H9 (cell line): ENCODE results near the gene BPIFA1. TPM values are rescaled to one million over a fixed set of nuclear protein-coding genes. Genes with fewer than 3 reads are reported as not detected.

Experiments
- DNase-seq: peaks from one replicate; pipeline ENCODE4 v3.0.0-alpha.2; 2017
- H2AFZ ChIP-seq: one replicate; pipeline ENCODE4 v1.6.1; 2013; ENCODE audit warnings: mild to moderate bottlenecking, low read length, control low read depth, moderate library complexity
- H2AK5ac ChIP-seq: 2 replicates; pipeline ENCODE4 v1.6.1; 2013; ENCODE audit warnings: low read length, control low read depth, mixed read lengths; ENCODE audit not compliant: insufficient read length
- H2BK120ac ChIP-seq: one replicate; pipeline ENCODE4 v1.6.1; 2013; ENCODE audit warnings: low read depth, mild to moderate bottlenecking, low read length, control low read depth, inconsistent platforms; ENCODE audit not compliant: poor library complexity, severe bottlenecking
- H2BK12ac ChIP-seq: 2 replicates; pipeline ENCODE4 v1.6.1; 2013; ENCODE audit warnings: low read length, control low read depth, mixed read lengths, low read depth; ENCODE audit not compliant: insufficient read length
- H2BK15ac ChIP-seq: 2 replicates; pipeline ENCODE4 v1.6.1; 2013; ENCODE audit warnings: low read depth, low read length, control low read depth
- H2BK20ac ChIP-seq: one replicate; pipeline ENCODE4 v1.6.1; 2013; ENCODE audit warnings: low read depth, mild to moderate bottlenecking, low read length, control low read depth, inconsistent platforms; ENCODE audit not compliant: poor library complexity, severe bottlenecking
- H2BK5ac ChIP-seq: 2 replicates; pipeline ENCODE4 v1.6.1; 2013; ENCODE audit warnings: low read length, control low read depth, mixed read lengths; ENCODE audit not compliant: insufficient read length
- H3K14ac ChIP-seq: 2 replicates; pipeline ENCODE4 v1.6.1; 2013; ENCODE audit warnings: low read length, control low read depth; ENCODE audit not compliant: insufficient read depth
- H3K18ac ChIP-seq: 2 replicates; pipeline ENCODE4 v1.6.1; 2013; ENCODE audit warnings: low read depth, mild to moderate bottlenecking, mixed read lengths, low read length, control low read depth; ENCODE audit not compliant: insufficient read length
- H3K23ac ChIP-seq: 2 replicates; pipeline ENCODE4 v1.6.1; 2013; ENCODE audit warnings: low read length, control low read depth, mixed read lengths, low read depth; ENCODE audit not compliant: insufficient read length
- H3K23me2 ChIP-seq: 2 replicates; pipeline ENCODE4 v1.6.1; 2013; ENCODE audit warnings: low read depth, mild to moderate bottlenecking, mixed read lengths, low read length, control low read depth; ENCODE audit not compliant: insufficient read length, poor library complexity, severe bottlenecking
- H3K27ac ChIP-seq: 2 replicates; pipeline ENCODE4 v1.5.1; 2013; ENCODE audit warnings: low read length, control low read depth, mixed read lengths, low read depth; ENCODE audit not compliant: insufficient read length
- H3K27me3 ChIP-seq: 2 replicates; pipeline ENCODE4 v1.6.1; 2013; ENCODE audit warnings: low read length, control low read depth, inconsistent platforms; ENCODE audit not compliant: insufficient read depth
- H3K4ac ChIP-seq: 2 replicates; pipeline ENCODE4 v1.6.1; 2013; ENCODE audit warnings: low read depth, mild to moderate bottlenecking, control low read depth, inconsistent platforms, low read length, moderate library complexity
- H3K4me1 ChIP-seq: 2 replicates; pipeline ENCODE4 v1.6.1; 2013; ENCODE audit warnings: low read length, control low read depth, inconsistent platforms; ENCODE audit not compliant: insufficient read depth
- H3K4me2 ChIP-seq: 2 replicates; pipeline ENCODE4 v1.6.1; 2013; ENCODE audit warnings: low read length, control low read depth, mixed read lengths; ENCODE audit not compliant: insufficient read length, insufficient read depth
- H3K56ac ChIP-seq: 2 replicates; pipeline ENCODE4 v1.6.1; 2013; ENCODE audit warnings: low read depth, mild to moderate bottlenecking, mixed read lengths, low read length, control low read depth; ENCODE audit not compliant: insufficient read length
- H3K79me1 ChIP-seq: 2 replicates; pipeline ENCODE4 v1.6.1; 2013; ENCODE audit warnings: low read depth, mild to moderate bottlenecking, moderate library complexity, low read length, control low read depth, inconsistent platforms; ENCODE audit not compliant: insufficient read depth, poor library complexity, severe bottlenecking
- H3K79me2 ChIP-seq: 2 replicates; pipeline ENCODE4 v1.6.1; 2013; ENCODE audit warnings: low read length, control low read depth, inconsistent platforms; ENCODE audit not compliant: insufficient read depth
- H3K9ac ChIP-seq: 2 replicates; pipeline ENCODE4 v1.6.1; 2013; ENCODE audit warnings: low read length, control low read depth, mixed read lengths; ENCODE audit not compliant: insufficient read length; ENCODE audit errors: extremely low read depth
- H3K9me3 ChIP-seq: one replicate; pipeline ENCODE4 v1.6.1; 2013; ENCODE audit warnings: low read depth, low read length, inconsistent platforms; ENCODE audit not compliant: control insufficient read depth
- H3T11ph ChIP-seq: one replicate; pipeline ENCODE4 v1.6.1; 2013; ENCODE audit warnings: mild to moderate bottlenecking, low read length, control low read depth, inconsistent platforms
- H4K20me1 ChIP-seq: one replicate; pipeline ENCODE4 v1.6.1; 2013; ENCODE audit not compliant: control insufficient read depth, insufficient read length, insufficient read depth
- H4K5ac ChIP-seq: 2 replicates; pipeline ENCODE4 v1.6.1; 2013; ENCODE audit warnings: low read depth, mild to moderate bottlenecking, mixed read lengths, low read length, control low read depth; ENCODE audit not compliant: insufficient read length
- H4K8ac ChIP-seq: replicated peaks from 2 replicates; pipeline ENCODE4 v1.6.1; 2013; ENCODE audit warnings: low read length, control low read depth, mixed read lengths, low read depth; ENCODE audit not compliant: insufficient read length
- H4K91ac ChIP-seq: 2 replicates; pipeline ENCODE4 v1.6.1; 2013; ENCODE audit warnings: low read depth, mild to moderate bottlenecking, moderate library complexity, mixed read lengths, low read length, control low read depth; ENCODE audit not compliant: insufficient read length
- H3K27ac Mint-ChIP-seq, 3 experiments: 2 replicates in 2 of 3; 3 replicates in 1 of 3; pipeline ENCODE4 v1.8.0; 2020 to 2021; ENCODE audit warnings: mixed read lengths in 3 of 3, mild to moderate bottlenecking in 1 of 3, moderate library complexity in 1 of 3
- H3K27me3 Mint-ChIP-seq: 2 replicates; pipeline ENCODE4 v1.8.0; 2021; ENCODE audit warnings: low read depth, mild to moderate bottlenecking, moderate library complexity, mixed read lengths
- H3K36me3 Mint-ChIP-seq, 3 experiments: 2 replicates in 2 of 3; 3 replicates in 1 of 3; pipeline ENCODE4 v1.8.0; 2020 to 2021; ENCODE audit warnings: low read depth in 3 of 3, mixed read lengths in 3 of 3; ENCODE audit not compliant: insufficient read depth in 1 of 3
- H3K4me1 Mint-ChIP-seq, 2 experiments: 2 replicates each; pipeline ENCODE4 v1.8.0; 2020; ENCODE audit warnings: mixed read lengths in 2 of 2
- H3K4me3 Mint-ChIP-seq, 2 experiments: 2 replicates in 1 of 2; 3 replicates in 1 of 2; pipeline ENCODE4 v1.8.0; 2020 to 2021; ENCODE audit warnings: mild to moderate bottlenecking in 2 of 2, mixed read lengths in 2 of 2, moderate library complexity in 1 of 2
- H3K9me3 Mint-ChIP-seq, 2 experiments: 2 replicates in 1 of 2; 3 replicates in 1 of 2; pipeline ENCODE4 v1.8.0; 2020; ENCODE audit warnings: mild to moderate bottlenecking in 2 of 2, mixed read lengths in 2 of 2, moderate library complexity in 1 of 2
- WGBS: extraction: QIAGEN DNeasy Blood & Tissue Kit; methylation state at CpG from one replicate; pipeline ENCODE4 v1.1.7; 2013; ENCODE audit warnings: missing lambda C conversion rate, low lambda C conversion rate, mixed read lengths; ENCODE audit not compliant: insufficient read length; ENCODE audit errors: extremely low coverage; 5-methylcytosine and 5-hydroxymethylcytosine counted together
- total RNA-seq: library from RNA; stranded (reverse); gene quantifications from 2 replicates; pipeline ENCODE4 v1.2.1, GENCODE V29; 2021
- TF ChIP-seq, protein P1 (sequence below): fragments of 200-600 bp; sonication (generic); conservative IDR thresholded peaks from 3 replicates; pipeline ENCODE4 v1.8.0; 2021; ENCODE audit warnings: antibody characterized with exemption, mild to moderate bottlenecking

BPIFA1 gene
- total RNA-seq, 1 experiment from 2014 or later = not detected

- Histone ChIP-seq H2AK5ac (no peak overlapping the region), H3K27me3 (no peaks in the 10 kb centered on the region), H3K18ac (no peak overlapping the region), H3K23ac (no peak overlapping the region), H3K4me2 (no peak overlapping the region), H3K56ac (no peak overlapping the region), H3T11ph (no peak overlapping the region), H3K79me2 (no peaks in the 10 kb centered on the region), H2BK20ac (no peak overlapping the region), H2AFZ (no peak overlapping the region), H4K91ac (no peak overlapping the region), H3K9ac (no peak overlapping the region), H2BK120ac (no peak overlapping the region), H4K5ac (no peak overlapping the region), H3K4me1 (no peaks in the 10 kb centered on the region), H2BK5ac (no peak overlapping the region), H2BK15ac (no peak overlapping the region), H4K8ac (no peak overlapping the region), H3K79me1 (no peaks in the 10 kb centered on the region), H4K20me1 (no peaks in the 10 kb centered on the region), H3K9me3 (no peaks in the 10 kb centered on the region), H3K27ac (no peak overlapping the region), H3K14ac (no peak overlapping the region), H2BK12ac (no peak overlapping the region), H3K23me2 (no peaks in the 10 kb centered on the region), H3K4ac (no peak overlapping the region)
- H3K27me3 Mint-ChIP-seq = peaks cover 40% of the 10 kb centered on the region
- no peaks in the 10 kb centered on the region for H3K36me3 Mint-ChIP-seq
- no peak overlapping the region for H3K27ac Mint-ChIP-seq
- TF ChIP-seq, protein P1, sequence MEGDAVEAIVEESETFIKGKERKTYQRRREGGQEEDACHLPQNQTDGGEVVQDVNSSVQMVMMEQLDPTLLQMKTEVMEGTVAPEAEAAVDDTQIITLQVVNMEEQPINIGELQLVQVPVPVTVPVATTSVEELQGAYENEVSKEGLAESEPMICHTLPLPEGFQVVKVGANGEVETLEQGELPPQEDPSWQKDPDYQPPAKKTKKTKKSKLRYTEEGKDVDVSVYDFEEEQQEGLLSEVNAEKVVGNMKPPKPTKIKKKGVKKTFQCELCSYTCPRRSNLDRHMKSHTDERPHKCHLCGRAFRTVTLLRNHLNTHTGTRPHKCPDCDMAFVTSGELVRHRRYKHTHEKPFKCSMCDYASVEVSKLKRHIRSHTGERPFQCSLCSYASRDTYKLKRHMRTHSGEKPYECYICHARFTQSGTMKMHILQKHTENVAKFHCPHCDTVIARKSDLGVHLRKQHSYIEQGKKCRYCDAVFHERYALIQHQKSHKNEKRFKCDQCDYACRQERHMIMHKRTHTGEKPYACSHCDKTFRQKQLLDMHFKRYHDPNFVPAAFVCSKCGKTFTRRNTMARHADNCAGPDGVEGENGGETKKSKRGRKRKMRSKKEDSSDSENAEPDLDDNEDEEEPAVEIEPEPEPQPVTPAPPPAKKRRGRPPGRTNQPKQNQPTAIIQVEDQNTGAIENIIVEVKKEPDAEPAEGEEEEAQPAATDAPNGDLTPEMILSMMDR = no peak
- H3K4me1 Mint-ChIP-seq = peaks cover 3 to 6% of the 10 kb centered on the region in 2 experiments; a peak in 3 of 4 replicates
- no peak for DNase-seq
- WGBS = no CpG with 5 or more reads among the region's 1 CpG
- H3K9me3 Mint-ChIP-seq = no peaks in the 10 kb centered on the region
- no peak overlapping the region for H3K4me3 Mint-ChIP-seq
Measured at GRCh38 chr20:33191955-33192354, 43.8 kb upstream of the BPIFA1 start.
